Measurements from ENCODE around the gene MAPK9. TPM values are rescaled to one million over a fixed set of nuclear protein-coding genes. Genes with fewer than 3 reads are reported as not detected.

MAPK9 gene
- total RNA-seq, 1 experiment from 2014 or later: 43.4 TPM

- TF ChIP-seq RAD21 (IDR thresholded peaks at IDR 0.05; ENCODE audit: low read depth): no peak
- TF ChIP-seq SRF (IDR thresholded peaks at IDR 0.05; ENCODE audit: low read depth): peak; percentile 83
These were observed 41.8 kb upstream of the MAPK9 start (continued) for GRCh38 chr5:180333661-180334060.

- TF ChIP-seq POLR2AphosphoS5 (IDR thresholded peaks at IDR 0.05; ENCODE audit: low read depth, low read length): no peak
- TF ChIP-seq REST (IDR thresholded peaks at IDR 0.05; ENCODE audit: low read depth): no peak
- Histone ChIP-seq H3K9me3 (ENCODE audit: control insufficient read depth in 1 of 2, insufficient read depth in 1 of 2, low read depth in 1 of 2, low read length in 2 of 2) (no peaks in the 10 kb centered on the region), H3K4me2 (ENCODE audit: low read length) (0 out of 2 replicates have a peak overlapping the region, but pooled peaks have one; percentile 60), H3K27ac (ENCODE audit: low read depth, low read length) (no peak overlapping the region; the same call in 1 of the 2 replicates), H3K79me2 (ENCODE audit: insufficient read depth, low read length) (no peaks in the 10 kb centered on the region), H3K9me2 (ENCODE audit: insufficient read depth) (no peaks in the 10 kb centered on the region), H3K36me3 (ENCODE audit: control insufficient read depth in 1 of 2, insufficient read depth in 2 of 2, low read length in 2 of 2) (peaks cover 0 to 2% of the 10 kb centered on the region in 2 experiments; a peak in 2 of 4 replicates), H3K27me3 (ENCODE audit: insufficient read depth, low read length) (no peaks in the 10 kb centered on the region), H4K20me1 (ENCODE audit: insufficient read depth) (no peaks in the 10 kb centered on the region), H3K4me3 (replicated peaks in 1 of 2; ENCODE audit: low read depth in 1 of 2, low read length in 2 of 2) (no peak overlapping the region), H2AFZ (ENCODE audit: low read depth, low read length, poor library complexity, severe bottlenecking) (no peak overlapping the region), H3K9ac (ENCODE audit: low read length) (no peak overlapping the region), H3K4me1 (ENCODE audit: control insufficient read depth in 1 of 2, insufficient read depth in 2 of 2, low read length in 2 of 2) (peaks cover 45 to 58% of the 10 kb centered on the region in 2 experiments)
- DNase-seq (ENCODE audit: low read depth, low spot score): no peak
- CTCF ChIA-PET: interaction anchor here (1.0 to 2.8 kb wide), 5 partner anchors 10 to 139 kb away, joined by 3 to 15 read pairs (median 5); no protein-coding TSS in a partner anchor
- RAD21 ChIA-PET (ENCODE audit: low non-redundant PET in 1 of 2, low total read pairs in 2 of 2, uncharacterized antibody in 2 of 2, unreplicated experiment in 2 of 2): no interaction called here
- no TSS peak for BruUV-seq (replicated peaks)
- no peak for ATAC-seq
- POLR2A ChIA-PET: interaction anchor here (0.9 kb wide), 1 partner anchor 38 kb away, joined by 5 read pairs; no protein-coding TSS in a partner anchor
- intact Hi-C loops (cut with micrococcal nuclease): loop anchor here (5.0 kb wide), 1 partner anchor 131 kb away; no protein-coding TSS in a partner anchor
These were observed 41.0 kb upstream of the MAPK9 start for GRCh38 chr5:180332861-180333260.

Measured in HCT116 (cell line).